IMR-90 (cell line): ENCODE data around the gene CDC42BPG.

ENCODE experiments used
- CTCF ChIP-seq: conservative IDR thresholded peaks from 2 replicates; pipeline ENCODE4 v1.5.1; 2012; ENCODE audit warnings: mild to moderate bottlenecking, low read depth, low read length, improper control_type of control experiment
- MAZ ChIP-seq: IDR thresholded peaks from 2 replicates; pipeline ENCODE4 v1.6.1; 2012; ENCODE audit warnings: low read depth, mild to moderate bottlenecking, low read length, improper control_type of control experiment, moderate library complexity, borderline replicate concordance
- NFE2L2 ChIP-seq: fragments of 150-350 bp; IDR thresholded peaks from 2 replicates; pipeline ENCODE4 v1.6.1; 2016; ENCODE audit warnings: low read depth, mild to moderate bottlenecking, low read length
- POLR2A ChIP-seq: IDR thresholded peaks from 2 replicates; pipeline ENCODE4 v1.6.1; 2012; ENCODE audit warnings: mild to moderate bottlenecking, low read depth, low read length
- RAD21 ChIP-seq: IDR thresholded peaks from 2 replicates; pipeline ENCODE4 v1.6.1; 2012; ENCODE audit warnings: low read length, improper control_type of control experiment
- USF2 ChIP-seq: fragments of 150-350 bp; IDR thresholded peaks from 2 replicates; pipeline ENCODE4 v1.6.1; 2017; ENCODE audit warnings: mild to moderate bottlenecking, antibody characterized with exemption, low read length, low read depth

- no peak for TF ChIP-seq CTCF
- no peak for TF ChIP-seq USF2
- TF ChIP-seq POLR2A, result no peak
- no peak for TF ChIP-seq NFE2L2
- no peak for TF ChIP-seq RAD21
- TF ChIP-seq MAZ, result no peak
These were observed 11.3 kb downstream of the CDC42BPG start for GRCh38 chr11:64833198-64833502.
